Measurements from ENCODE around the gene PRPF19. TPM values are rescaled to one million over a fixed set of nuclear protein-coding genes. Genes with fewer than 3 reads are reported as not detected.

The PRPF19 gene
- total and polyA plus RNA-seq, 10 of the 15 experiments (the other 5 are each of a cell fraction or from before 2014, with no cell fraction given), result 8.7 to 170 (median 61.3) TPM

- intact Hi-C loops (cut with micrococcal nuclease; ENCODE audit: unreplicated experiment), result no loop called here
- no peaks in the 10 kb centered on the region for H3K27me3 ChIP-seq (replicated peaks in 1 of 2; ENCODE audit: control insufficient read depth in 2 of 2, insufficient read depth in 2 of 2, low read length in 1 of 2)
- no peak overlapping the region for H3K9ac ChIP-seq (ENCODE audit: control insufficient read depth, insufficient read depth, low read length)
- no peaks in the 10 kb centered on the region for H4K20me1 ChIP-seq (ENCODE audit: control insufficient read depth, insufficient read depth)
- H3K9me3 ChIP-seq (replicated peaks; ENCODE audit: control insufficient read depth, insufficient read depth, low read length), result no peaks in the 10 kb centered on the region
- CTCF ChIA-PET, result interaction anchor here (0.9 to 1.3 kb wide), 2 partner anchors 19 to 35 kb away, joined by 3 to 4 read pairs; no protein-coding TSS in a partner anchor
- WGBS (ENCODE audit: insufficient coverage, insufficient replicate concordance, low lambda C conversion rate, missing lambda C conversion rate), result 32% methylated on average over 21 of the region's 21 CpGs
- no TSS peak for BruUV-seq (replicated peaks)
- TF ChIP-seq KLF5 (IDR thresholded peaks at IDR 0.05; ENCODE audit: partially characterized antibody) (no peak), POLR2A (IDR thresholded peaks at IDR 0.05; ENCODE audit: low read depth, low read length) (peak; percentile 2; the same call in 1 of the 2 replicates), SRF (IDR thresholded peaks at IDR 0.05; ENCODE audit: low read depth in 2 of 2, low read length in 2 of 2) (no peak), BCL3 (IDR thresholded peaks at IDR 0.05; ENCODE audit: borderline replicate concordance, insufficient read depth, low read depth, low read length, poor library complexity, severe bottlenecking) (peak; percentile 76), ATF2 (IDR thresholded peaks at IDR 0.05; ENCODE audit: low read length) (0 out of 2 replicates have a peak, but pooled peaks have one; percentile 15), HDGF (IDR thresholded peaks at IDR 0.05) (no peak), SP1 (IDR thresholded peaks at IDR 0.05; ENCODE audit: low read depth, low read length) (no peak), POLR2AphosphoS5 (IDR thresholded peaks at IDR 0.05; ENCODE audit: low read length) (peak; percentile 42; the same call in 1 of the 2 replicates)
- peak; percentile 2 for ATAC-seq
- POLR2A ChIA-PET, result no interaction called here
- peaks cover 5 to 13% of the 10 kb centered on the region in 2 experiments for H3K36me3 ChIP-seq (ENCODE audit: control insufficient read depth in 2 of 2, insufficient read depth in 2 of 2, low read length in 1 of 2)
- no peak for FAIRE-seq
- in situ Hi-C loops (cut with MboI), result no loop called here
- no peak overlapping the region for H3K4me3 ChIP-seq
- no peak overlapping the region for H3K4me2 ChIP-seq (ENCODE audit: control insufficient read depth, insufficient read depth)
- SMC1A ChIA-PET (ENCODE audit: uncharacterized antibody, unreplicated experiment), result no interaction called here
- H2AFZ ChIP-seq (ENCODE audit: control insufficient read depth, low read depth, low read length), result no peak overlapping the region
- peaks cover 17% of the 10 kb centered on the region for H3K4me1 ChIP-seq (ENCODE audit: control insufficient read depth, insufficient read depth, low read length)
- DNase-seq (ENCODE audit: low read depth, low spot score), result no peak
- no peaks in the 10 kb centered on the region for H3K79me2 ChIP-seq (ENCODE audit: control insufficient read depth, insufficient read depth, low read length)
- RAD21 ChIA-PET (ENCODE audit: unreplicated experiment), result no interaction called here
- H3K27ac ChIP-seq (ENCODE audit: control insufficient read depth, insufficient read depth), result no peak overlapping the region
These were observed 28.6 kb upstream of the PRPF19 start for GRCh38 chr11:60934790-60935605.

Data from GM12878 (cell line).